Suppressor macrophage (primary cell): Measurements from ENCODE around the gene LRP5.
"Not testable (repeated sequence)": the region's sequence is repeated elsewhere in the genome, so short reads cannot be mapped to it uniquely, and the experiment has no call there.

Experiments
- DNase-seq, 4 experiments: peaks; one replicate each; pipeline ENCODE4 v3.0.0-alpha.2; 2020 to 2022

The LRP5 gene

GRCh38 chr11:68396516-68396915 lies 84.1 kb downstream of the LRP5 start:
- DNase-seq = no peak

GRCh38 chr11:68397256-68397655 lies 84.9 kb downstream of the LRP5 start:
- DNase-seq = no peak

DNA sequence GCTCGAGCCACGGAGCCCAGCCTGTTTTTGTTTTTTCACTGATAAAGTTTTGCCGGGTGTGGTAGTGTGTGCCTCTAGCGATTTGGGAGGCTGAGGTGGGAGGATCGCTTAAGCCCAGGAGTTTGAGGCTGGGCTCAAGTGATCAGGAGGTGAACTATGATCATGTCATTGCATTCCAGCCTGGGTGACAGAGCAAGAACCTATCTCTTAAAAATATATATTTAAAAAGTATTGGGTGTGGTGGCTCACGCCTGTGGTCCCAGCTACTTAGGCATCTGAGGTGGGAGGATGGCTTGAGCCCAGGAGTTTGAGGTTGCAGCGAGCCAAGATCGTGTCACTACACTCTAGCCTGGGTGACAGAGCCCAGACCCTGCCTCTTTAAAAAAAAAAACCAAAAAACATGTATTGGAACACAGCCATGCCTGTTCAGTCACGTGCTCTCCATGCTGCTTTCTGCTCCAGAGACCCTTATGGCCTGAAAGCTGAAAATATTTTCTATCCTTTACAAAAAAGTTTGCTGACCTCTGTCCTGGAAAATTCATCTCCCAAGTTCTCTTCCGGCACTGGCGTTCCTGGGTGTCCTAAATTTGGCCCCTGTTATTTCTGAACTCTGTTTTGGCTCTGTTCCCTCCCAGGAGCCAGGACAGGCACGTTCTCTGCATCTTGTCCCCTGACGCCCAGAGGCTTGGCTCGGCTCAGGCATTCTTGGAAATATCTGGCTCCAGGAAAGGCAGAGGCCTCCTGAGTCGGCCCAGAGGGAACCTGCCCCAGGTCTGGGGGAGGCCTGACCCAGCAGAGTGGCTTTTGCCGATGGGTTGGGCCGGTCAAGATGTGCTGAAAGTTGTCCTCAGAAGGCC lies 86.8 kb downstream of the LRP5 start:
- no peak for DNase-seq

DNA sequence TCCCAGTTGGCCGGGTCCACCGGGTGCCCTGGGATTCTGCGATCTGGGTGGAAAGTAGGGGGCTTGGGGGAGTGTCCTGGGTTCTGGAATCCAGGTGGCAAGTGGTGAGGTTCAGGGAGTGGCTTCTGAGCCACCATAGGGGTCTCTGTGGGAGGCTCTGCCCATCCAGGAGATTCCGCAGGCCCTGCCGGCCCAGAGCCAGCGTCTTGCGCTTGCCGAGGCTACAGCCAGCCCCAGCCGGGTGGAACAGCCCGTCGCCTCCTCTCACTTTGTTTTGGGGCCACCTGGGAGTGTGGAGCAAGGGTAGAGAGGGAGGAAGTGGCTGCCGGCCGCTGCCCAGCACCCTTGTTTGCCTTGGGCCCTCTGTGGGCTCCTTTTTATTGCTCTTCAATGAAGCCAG lies 87.5 kb downstream of the LRP5 start:
- no peak for DNase-seq

DNA sequence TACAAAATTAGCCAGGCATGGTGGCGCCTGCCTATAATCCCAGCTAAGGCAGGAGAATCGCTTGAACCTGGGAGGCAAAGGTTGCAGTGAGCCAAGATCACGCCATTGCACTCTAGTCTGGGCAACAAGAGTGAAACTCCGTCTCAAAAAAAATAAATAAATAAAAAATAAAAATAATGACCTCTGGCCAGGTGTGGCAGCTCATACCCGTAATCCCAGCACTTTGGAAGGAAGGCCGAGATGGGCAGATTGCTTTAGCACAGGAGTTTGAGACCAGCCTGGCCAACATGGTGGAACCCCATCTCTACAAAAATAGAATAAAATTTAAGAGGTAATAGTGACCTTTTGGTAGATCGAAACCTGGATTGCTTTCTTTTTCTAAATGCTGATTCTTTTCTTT lies 88.2 kb downstream of the LRP5 start:
- not testable (repeated sequence) for DNase-seq

- no peak for DNase-seq
Measured at GRCh38 chr11:68401856-68402255, 89.5 kb downstream of the LRP5 start.

GRCh38 chr11:68402355-68403031 lies 90.1 kb downstream of the LRP5 start:
- no peak for DNase-seq

- no peak for DNase-seq
Measured at GRCh38 chr11:68403424-68403823, 91.0 kb downstream of the LRP5 start.

DNA sequence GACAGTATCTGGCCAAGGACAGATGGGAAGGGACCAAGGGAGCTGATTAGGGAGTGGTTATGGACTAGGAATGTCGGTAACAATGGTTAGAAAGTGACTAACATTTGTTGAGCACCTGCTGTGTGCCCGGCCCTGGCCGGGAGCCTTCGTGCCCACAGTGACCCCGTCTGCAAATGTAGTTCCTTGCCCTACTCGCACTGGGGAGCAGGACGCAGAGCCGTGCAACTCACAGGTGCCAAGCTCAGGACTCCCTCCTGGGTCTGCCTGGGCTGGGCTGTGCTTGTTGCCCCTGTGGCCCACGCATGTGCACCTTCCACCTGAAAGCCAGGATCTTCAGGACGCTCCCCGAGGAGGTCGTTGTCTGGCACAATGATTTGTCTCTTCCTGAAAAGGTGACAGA lies 91.4 kb downstream of the LRP5 start:
- no peak for DNase-seq

DNA sequence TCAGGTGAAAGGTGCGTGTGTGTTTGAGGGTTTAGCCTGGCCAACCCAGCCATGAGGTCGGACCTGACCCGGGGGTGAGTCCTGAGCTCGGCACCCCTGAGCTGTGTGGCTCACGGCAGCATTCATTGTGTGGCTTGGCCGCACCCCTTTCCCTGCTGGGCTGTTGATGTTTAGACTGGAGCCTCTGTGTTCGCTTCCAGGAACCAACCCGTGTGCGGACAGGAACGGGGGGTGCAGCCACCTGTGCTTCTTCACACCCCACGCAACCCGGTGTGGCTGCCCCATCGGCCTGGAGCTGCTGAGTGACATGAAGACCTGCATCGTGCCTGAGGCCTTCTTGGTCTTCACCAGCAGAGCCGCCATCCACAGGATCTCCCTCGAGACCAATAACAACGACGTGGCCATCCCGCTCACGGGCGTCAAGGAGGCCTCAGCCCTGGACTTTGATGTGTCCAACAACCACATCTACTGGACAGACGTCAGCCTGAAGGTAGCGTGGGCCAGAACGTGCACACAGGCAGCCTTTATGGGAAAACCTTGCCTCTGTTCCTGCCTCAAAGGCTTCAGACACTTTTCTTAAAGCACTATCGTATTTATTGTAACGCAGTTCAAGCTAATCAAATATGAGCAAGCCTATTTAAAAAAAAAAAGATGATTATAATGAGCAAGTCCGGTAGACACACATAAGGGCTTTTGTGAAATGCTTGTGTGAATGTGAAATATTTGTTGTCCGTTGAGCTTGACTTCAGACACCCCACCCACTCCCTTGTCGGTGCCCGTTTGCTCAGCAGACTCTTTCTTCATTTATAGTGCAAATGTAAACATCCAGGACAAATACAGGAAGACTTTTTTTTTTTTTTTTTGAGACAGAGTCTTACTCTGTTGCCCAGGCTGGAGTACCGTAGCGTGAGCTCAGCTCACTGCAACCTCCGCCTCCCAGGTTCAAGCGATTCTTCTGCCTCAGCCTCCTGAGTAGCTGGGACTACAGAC lies 94.2 kb downstream of the LRP5 start:
- DNase-seq = no peak

DNA sequence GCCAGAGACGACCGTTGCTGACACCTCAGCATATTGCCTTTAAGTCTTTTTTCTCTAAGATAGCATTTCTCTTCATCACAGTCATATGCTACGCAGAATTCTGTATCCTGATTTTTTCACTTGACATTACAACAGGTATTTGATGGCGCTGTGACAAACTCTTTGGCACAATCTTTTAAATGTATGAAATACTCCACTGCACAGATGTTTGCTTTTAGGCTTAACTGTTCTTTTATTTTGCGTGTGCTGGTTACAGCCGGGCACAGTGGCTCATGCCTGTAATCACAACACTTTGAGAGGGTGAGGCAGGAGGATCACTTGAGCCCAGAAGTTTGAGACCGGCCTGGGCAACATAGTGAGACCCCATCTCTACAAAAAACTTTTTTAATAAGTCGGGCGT lies 96.1 kb downstream of the LRP5 start:
- no peak for DNase-seq

DNA sequence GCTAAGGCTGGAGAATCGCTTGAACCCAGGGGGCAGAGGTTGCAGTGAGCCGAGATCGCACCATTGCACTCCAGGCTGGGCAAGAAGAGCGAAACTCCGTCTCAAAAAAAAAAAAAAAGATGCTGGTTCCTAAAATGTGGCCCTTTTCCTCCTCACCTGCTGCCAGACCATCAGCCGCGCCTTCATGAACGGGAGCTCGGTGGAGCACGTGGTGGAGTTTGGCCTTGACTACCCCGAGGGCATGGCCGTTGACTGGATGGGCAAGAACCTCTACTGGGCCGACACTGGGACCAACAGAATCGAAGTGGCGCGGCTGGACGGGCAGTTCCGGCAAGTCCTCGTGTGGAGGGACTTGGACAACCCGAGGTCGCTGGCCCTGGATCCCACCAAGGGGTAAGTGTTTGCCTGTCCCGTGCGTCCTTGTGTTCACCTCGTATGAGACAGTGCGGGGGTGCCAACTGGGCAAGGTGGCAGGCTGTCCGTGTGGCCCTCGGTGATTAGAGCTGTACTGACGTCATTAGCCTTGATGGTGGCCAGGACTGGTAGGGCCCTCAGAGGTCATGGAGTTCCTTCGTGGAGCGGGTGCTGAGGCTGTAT lies 97.5 kb downstream of the LRP5 start:
- DNase-seq = no peak

GRCh38 chr11:68411501-68411991 lies 99.2 kb downstream of the LRP5 start:
- DNase-seq = no peak

- DNase-seq = no peak
Measured at GRCh38 chr11:68412593-68413475, 100.4 kb downstream of the LRP5 start.

DNA sequence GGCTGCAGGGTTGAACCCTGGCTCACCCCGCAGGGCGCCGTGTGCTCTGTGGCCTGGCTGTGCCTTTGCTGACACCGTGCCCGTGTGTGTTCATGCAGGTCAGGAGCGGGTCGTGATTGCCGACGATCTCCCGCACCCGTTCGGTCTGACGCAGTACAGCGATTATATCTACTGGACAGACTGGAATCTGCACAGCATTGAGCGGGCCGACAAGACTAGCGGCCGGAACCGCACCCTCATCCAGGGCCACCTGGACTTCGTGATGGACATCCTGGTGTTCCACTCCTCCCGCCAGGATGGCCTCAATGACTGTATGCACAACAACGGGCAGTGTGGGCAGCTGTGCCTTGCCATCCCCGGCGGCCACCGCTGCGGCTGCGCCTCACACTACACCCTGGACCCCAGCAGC lies 101.2 kb downstream of the LRP5 start:
- no peak for DNase-seq

DNA sequence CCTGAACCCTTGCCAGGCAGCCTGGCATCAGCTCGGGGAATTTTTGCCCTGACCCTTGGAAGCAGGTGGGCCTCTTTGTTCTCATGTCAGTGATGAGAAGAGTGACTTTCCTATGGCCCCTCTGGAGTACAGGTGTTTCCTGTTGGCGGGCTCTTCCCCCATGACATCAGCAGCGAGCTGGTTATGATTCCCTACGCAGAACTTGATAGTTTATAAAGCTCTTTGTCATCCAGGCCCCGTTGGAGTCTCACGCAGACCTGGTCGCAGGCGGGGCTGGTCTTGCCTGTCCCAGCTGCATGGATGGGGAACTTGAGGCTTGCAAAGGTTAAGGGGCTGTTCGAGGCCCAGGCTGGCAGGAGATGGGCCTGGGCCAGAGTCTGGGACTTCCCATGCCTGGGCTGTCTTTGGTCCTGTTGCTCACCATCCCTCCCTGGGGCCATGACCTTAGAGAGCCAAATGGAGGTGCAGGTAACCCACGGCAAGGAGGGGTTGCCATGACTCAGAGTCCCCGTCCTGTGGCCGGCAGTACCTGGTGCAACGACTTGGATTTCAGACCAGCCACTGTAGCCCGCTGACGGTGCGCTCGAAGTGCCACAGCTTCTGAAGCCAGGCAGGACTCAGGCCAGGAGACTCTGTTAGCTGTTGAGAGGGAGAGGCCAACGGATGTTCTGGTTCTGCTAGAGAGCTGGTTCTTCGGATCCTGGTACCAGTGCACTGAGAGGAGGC lies 102.3 kb downstream of the LRP5 start:
- DNase-seq = no peak

GRCh38 chr11:68416070-68416578 lies 103.7 kb downstream of the LRP5 start:
- no peak for DNase-seq

- DNase-seq = no peak
Measured at GRCh38 chr11:68418648-68419047, 106.3 kb downstream of the LRP5 start.

GRCh38 chr11:68420171-68420570 lies 107.8 kb downstream of the LRP5 start:
- DNase-seq = no peak

GRCh38 chr11:68423481-68423880 lies 111.1 kb downstream of the LRP5 start:
- DNase-seq = no peak
